GM21367 (cell line): ENCODE data around the gene SLC39A11.

Source experiments
- ATAC-seq: cut with Tn5 transposase; IDR thresholded peaks from one replicate; pipeline ENCODE4 v1.9.1; 2021; ENCODE audit not compliant: unreplicated experiment

Gene SLC39A11

DNA sequence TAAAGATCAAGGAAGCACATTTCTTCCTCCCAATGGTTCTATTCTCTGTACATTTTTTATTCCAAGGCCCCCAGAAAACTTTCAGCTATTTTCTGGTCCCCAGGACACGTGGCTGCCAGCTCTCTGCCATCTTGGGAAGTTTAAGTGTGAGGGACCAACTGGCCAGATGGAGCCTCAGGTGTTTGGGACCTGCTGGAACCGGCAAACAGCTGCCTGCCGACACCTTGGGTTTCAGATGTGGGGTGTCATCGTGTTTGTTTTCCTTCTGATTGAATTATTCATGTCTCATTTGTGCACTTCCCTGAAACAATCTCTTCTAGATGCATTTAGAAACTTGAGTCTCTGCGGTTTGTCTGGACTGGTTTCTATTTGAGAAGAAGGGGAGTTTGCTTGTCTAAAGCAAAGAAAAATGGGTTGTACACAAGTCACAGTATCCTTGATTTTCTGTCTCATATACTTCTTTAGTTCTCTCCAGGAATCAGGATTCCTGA, 386.5 kb downstream of the SLC39A11 start:
- ATAC-seq, result peak; percentile 57

DNA sequence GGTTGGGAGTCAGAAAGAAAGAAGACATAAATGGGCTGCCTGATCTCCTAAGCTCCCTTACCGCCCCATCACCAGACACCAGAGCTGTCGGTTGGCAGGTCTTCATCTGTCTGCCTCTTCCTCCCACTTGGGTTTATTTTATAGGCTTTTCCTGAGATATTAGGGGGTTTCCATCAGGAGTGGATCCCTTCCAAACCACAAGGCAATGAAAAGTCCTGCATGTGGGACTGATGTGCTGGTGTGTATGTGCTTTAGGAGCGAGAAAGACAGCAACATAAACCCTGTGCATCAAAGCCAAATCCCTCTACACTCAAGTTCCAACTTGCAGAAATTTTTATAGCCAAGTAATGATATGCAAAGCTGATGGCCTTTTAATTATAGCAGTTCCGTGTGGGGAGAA, 389.5 kb downstream of the SLC39A11 start:
- ATAC-seq, result no peak

DNA sequence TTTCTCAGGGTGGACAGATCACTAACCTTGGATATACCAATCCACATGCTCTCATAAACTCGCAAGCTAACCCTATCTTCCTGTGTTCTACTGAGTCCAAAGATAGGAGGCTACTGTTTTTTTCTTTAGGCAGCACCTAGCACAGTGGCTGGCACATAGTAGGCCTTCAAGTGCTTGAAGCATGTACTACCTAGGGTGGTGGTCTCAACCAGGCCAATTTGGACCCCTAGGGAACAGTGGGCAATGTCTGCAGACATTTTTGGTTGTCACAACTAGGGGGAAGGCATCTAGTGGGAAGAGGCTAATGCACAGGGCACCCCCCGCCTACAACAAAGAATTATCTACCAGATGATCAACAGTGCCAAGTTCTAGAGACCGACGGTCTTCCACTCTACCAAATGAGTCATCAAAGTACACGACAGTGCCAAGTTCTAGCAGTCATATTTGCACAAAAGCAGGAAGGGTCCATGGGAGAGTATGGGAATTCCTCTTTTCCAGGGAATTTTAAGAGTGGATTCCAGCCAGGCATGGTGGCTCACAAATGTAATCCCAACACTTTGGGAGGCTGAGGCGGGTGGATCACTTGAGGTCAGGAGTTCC, 390.3 kb downstream of the SLC39A11 start:
- ATAC-seq, result no peak

DNA sequence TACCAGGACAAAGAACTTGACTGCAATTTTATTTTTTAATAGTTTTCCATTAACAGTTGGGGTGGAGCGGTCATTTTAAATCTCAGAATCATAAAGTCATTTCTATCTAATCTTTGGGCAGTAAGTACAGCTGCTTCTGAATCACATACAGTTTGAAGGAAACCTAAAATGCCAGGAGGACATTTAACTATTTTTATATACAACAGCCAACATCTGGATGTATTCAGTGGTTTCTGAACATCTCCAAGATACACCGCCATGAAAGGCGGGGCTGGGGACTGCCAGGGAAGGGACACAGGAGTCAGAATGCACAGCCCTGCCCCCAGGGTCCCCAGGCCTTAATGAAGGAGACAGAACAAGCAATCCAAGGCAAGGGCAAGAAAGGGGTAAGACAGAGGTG, 392.3 kb downstream of the SLC39A11 start:
- ATAC-seq, result no peak

DNA sequence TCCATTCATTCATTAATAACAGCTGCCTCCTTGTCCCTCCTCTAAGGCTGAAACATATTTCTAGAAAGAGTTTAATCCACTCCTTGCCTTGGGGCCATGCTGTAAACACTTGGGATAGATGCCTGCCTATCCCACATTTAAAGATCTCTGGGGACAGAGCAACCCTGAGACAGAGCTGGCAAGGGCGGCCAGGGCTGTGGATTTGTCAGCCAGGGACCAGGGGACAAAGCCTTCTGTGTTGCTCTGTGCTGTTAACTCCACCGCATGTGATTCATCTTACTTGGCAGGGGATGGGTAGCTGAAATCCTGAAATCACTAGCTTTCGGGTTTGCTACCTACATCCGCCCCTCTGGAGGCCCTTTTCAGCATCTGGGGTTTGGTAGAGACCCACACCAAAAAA, 392.9 kb downstream of the SLC39A11 start:
- no peak for ATAC-seq

DNA sequence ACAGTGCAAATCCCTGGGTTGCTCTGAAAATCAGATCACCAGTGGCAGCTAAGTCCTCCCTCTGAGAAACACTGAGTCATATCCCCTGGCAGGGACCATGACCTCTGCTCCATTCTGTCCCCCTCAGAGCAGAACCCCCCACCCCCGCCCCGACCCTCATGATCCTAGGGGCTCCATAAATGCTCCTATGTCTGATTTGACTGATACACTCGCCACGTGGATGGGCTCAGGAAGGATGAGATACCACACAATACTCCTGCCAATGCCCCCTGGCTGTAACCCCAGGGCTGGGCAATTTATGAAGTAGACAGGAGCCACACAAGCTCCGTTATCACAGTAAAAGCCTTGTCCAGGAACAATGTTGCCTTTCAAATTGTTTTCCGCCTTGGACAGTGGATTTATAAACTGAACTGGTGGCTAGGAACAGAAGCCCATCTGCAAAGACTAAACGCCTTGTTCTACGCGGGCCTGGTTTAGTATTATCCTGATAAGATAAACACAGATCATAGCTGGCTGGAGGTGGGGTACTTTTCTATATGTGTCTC, 394.8 kb downstream of the SLC39A11 start:
- ATAC-seq, result no peak

DNA sequence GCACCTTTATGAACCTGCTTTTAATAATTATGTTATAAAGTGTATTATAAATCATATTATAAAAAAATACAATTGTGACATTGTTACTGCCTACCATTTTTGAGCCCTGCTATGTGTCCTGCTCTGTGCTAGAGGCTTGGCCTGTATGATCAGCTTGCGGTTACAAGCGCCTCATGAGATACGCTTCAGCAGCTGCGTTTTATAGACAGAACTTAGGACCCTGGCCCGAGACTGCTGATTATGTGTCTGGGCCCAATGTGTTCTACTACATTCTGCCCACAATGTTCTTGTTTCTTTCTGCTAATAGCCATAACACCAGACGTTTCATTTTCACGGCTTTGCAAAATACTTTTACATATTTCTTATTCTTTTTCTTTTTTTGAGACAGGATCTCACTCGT, 395.8 kb downstream of the SLC39A11 start:
- ATAC-seq, result no peak

DNA sequence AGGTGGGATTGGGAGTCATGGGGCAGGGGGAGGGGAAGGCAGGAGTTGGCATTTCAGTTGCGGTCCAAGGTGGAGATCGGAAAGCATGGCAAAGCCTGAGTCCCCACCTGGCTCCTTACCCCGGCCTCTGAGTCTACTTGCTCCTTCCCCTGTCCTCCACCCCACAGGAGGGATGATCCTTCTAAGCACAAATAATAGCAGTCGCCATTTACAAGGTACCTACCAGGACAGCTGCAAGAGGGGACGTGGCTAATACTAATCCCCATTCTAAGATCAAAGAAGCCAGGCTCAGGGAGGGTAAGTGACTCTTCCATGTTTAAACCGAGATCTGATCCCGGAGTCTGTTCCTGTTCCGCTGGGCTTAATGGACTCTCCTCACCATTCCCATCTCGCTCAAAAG, 396.3 kb downstream of the SLC39A11 start:
- ATAC-seq, result no peak

DNA sequence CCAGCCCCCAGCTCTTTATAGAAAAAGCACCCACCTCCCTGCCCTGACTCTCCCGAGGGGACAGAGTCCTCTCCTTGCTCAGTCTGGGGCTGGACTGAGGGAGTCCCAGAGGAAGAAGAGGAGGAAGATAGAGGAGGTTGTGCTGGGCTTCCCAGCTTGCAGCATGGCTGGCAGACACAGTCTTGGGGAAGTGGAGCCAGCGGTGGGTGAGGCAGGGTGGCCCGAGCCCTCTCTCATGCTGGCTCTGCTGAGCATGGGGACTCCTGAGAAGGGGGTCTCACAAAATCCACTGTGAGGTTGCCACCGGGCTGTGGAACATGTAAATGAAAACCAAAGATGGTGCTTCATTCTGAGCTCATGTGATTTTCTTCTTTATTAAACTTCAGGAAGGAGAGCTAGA, 398.5 kb downstream of the SLC39A11 start:
- no peak for ATAC-seq

DNA sequence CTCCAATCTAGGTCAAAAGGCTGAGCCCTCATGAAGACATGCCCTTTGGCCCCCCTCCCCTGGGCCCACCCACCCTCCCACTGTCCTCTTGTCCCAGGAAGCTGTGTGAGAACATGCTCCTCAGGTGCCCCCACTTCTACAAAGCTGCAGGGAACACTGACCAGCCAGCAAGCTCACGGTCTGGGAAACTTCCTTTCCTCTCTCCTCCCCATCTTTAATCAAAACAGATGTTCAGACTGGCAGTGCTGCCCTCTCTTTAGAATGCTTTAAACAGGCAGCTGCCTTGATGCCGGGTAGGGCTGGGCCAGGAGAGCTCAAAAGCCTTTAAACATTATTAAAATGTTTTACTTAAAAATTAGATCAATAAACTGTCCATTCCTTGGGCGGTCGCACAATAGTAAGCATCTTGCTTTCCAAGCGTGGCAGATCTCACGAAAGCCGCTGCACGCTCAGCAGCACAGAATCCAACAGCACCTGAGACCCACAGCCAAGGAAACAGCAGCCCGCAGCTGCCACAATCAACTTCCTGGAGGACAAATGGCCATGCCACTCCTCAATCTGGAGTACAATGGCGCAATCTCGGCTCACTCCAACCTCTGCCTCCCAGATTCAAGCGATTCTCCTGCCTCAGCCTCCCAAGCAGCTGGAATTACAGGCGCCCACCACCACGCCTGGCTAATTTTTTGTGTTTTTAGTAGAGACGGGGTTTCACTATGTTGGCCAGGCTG, 399.2 kb downstream of the SLC39A11 start:
- no peak for ATAC-seq

DNA sequence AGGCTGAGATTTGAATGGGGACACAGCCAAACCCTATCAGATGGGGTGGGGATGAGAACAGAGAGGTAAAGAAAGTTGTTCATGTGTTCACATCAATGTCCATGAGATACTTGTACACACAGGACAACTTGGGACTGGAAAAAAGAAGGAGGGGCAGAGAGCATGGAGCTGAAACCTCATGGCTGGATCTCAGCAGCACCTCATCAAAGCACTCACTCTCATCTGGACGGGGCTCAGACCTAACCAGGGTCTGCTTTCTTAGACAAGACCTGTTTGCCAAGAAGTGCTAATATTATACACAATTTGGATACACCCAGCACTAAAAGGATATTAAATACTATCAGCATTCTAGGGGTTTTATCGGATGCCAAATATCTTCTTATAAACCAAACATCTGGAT, 399.8 kb downstream of the SLC39A11 start:
- no peak for ATAC-seq

DNA sequence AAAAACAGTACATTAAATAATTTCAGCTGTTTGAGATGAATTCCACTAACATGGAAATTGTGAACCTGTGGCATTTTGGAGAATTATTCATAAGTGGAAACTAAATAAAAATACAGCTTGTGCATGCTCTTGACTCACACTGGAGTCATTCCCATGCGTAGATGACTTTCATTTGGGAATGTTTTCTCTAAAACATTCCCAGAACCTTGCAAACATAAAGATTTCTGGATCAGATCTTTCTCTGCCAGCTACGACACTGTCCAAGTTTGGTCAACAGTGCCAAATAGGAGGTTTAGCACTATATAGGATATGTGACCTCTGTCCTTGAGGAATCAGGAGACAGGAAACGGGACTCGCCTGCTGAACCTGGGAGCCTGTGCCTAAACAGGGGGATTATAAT, 400.9 kb downstream of the SLC39A11 start:
- ATAC-seq, result no peak

DNA sequence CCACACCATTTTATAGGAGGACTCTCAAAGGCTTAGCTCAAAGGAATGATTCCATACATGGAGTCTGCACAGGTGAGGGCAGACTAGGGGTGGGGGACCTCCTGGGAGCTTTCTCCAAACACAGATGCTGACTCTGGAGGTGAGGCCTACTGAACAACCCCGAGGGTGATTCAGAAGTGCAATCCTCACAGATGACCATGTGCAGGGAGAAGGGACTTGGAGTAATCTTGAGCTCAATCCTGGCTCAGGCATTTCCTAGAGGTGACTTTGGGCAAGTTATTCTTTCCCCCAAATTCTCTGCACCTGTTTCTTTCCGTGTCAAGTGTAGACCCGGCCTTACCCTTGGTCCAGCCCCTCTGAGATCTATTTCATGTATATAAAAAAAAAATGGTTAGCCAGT, 401.5 kb downstream of the SLC39A11 start:
- ATAC-seq, result no peak

DNA sequence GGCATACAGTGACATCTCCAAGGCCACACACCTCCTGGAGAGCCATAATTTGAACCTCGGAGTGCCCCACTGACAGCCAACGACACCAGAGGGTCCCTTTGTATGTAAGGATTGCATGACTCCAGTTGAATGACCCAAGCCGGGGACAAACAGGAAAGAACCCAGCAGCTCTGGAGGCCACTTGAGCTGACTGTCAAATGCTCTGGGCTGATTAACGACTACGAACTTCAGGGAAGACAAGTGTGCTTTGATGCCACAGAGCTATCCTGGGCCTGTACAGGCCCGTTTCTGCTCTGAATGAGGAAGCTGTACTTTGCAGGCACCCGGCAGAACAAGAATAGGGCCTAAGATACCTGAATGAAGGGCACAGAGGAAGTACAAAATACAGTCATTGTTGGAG, 404.6 kb downstream of the SLC39A11 start:
- no peak for ATAC-seq

DNA sequence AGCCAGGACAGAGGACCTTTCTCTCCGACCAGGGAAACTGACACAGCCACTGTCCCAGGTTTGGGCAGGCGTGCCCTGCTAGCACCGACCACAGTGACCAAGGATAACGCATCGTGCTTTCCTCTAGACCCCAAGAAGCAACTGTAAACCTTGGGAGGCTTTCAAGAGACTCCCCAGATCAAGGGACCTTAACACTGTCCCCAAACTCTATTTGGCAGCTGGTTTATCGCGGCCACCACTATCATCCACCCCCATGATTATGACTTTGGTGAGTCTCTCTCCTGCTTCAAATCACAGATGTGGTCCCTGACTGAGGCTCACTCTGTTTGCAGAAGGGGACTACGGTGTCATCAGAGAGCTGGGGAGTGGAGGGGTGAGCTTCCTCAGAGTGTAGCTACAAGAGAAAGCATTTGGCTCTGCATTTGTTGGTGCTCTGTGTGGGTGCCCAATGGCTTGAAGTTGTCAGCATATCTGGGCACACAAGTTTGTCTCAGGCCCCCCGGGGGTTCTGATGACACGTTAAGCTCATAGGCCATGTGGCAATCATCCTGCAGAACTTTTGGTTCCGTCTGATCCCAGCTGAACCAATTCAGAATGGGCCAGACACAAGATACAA, 408.0 kb downstream of the SLC39A11 start:
- no peak for ATAC-seq

DNA sequence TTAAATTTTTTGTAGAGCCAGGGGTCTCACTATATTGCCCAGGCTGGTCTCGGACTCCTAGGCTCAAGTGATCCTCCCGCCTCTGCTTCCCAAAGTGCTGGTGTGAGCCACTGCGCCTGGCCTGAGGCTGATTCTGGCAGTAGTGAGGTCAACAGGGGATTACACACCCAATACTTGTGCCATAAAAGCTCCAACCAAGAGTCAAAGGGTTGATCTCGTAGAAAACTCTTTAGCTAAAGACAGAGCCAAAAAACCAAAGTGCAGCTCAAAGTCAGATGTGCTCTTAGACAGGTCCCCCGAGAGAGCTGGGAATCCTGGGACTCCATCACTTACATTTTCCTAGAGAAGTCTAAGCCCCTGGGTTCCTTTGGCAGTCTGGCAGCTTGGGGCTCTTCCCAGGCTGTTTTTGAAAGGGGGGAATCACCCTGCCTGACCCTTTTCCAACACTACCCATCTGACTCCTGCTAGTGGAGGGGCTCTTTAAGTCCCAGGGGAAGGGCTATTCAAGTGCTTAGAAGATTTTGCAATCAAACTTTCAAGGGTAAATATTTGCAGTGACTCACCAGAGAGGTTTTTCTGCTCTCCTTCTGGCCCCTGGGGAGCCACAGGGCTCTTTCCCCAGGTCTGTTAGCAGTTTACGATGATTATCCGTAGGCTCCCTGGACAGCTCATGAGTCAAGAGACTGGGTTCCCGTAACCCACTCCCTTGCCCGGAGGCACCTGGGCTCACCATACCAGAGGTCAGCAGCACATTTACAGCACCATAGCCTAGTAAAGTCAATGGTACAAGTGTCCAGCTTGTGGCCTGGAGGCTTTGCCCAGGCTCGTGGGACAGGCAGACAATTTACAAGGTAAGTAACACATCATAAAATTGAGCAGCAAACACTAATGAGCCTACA, 408.7 kb downstream of the SLC39A11 start:
- ATAC-seq, result no peak

DNA sequence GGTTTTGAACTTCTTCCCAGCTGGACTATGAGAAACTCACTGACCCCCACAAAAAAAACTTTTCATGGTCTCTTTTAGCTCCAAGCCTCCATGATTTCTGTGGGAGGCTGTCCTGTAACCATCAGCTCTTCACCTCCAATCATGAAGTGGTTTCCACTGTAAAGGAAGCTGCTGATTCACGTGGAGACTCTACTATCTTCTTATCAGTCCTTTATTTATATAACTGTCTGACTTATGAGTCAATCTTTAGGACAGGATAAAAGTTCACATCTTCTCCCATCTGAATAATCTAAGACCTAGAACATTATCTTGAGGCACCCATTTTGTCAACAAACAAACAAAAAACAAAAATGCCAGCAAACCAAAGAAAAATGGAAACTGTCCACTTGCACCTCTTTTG, 409.9 kb downstream of the SLC39A11 start:
- no peak for ATAC-seq

DNA sequence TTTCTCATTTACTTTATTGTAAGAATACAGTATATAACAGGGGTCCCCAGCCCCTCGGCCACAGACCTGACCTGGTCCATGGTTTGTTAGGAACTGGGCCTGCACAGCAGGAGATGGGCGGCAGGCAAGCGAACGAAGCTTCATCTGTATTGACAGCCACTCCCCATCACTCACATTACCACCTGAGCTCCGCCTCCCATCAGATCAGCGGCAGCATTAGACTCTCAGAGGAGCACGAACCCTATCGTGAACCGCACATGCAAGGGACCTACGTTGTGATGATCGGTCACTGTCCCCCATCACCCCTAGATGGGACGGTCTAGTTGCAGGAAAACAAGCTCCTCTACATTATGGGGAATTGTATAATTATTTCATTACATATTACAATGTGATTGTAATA, 410.6 kb downstream of the SLC39A11 start:
- no peak for ATAC-seq

DNA sequence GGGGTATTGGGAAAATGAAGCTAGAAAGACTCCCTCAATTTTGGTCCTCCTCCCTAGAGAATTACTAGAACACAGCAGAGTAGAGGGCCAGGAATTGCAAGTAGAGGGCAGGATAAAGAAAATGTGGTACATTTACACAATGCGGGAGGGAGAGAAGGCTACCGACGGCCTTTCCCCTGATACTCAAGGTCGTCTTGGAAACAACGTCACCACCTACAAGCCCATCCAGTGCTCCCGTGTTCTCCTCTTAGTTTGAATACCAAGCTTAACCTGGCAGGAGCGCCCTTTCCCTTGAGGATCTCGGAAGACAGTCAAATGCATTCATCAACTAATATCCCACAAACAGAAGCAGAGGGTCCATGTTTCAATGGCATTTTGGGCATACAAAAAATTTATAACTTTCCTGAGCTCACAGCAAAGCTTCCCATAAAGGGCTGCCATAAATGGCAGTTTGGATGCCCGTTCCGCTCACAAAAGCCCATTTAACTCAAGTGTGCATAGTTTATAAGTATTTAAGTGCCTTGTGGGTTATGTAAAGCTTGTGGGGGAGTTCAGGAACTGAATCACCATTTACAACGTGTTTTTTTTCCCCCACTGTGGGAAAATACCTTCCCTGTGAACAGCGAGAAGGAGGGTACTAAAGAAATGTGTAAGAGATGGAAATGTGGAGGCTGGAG, 414.6 kb downstream of the SLC39A11 start:
- ATAC-seq, result no peak

DNA sequence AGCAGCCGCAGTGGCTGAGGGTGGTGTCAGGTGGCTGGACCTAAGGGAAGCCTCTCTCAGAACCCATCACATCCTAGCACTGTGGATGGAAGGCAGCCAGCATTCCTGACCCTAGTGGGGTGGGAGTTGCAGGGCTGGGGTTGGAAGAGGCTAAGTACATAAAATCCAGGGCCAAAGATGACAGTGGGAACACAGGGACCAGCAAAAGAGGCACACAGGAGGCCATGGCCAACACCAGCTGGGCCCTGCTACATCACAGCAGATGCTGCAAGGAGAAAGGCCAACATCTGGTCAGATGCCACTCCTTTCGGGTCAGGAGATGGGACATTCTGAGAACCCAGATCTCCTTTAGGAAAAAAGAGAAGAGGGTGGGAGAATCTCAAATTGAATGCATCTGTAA, 415.4 kb downstream of the SLC39A11 start:
- ATAC-seq, result no peak

DNA sequence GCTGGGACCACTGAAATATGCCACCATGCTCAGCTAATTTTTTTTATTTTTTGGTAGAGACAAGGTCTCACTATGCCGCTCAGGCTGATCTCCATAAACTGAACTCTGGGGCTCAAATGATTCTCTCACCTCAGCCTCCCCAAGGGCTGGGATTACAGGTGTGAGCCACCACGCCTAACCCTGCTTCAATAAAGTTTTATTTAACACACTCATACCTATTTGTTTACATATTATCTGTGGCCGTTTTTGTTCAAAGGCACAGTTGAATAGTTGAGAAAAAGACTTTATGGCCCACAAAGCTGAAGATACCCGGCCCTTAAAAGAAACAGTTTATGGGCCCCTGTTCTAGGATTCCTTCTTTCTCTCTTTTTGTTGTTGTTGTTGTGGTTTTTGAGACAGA, 419.8 kb downstream of the SLC39A11 start:
- no peak for ATAC-seq
